HG02571 (cell line): Measurements from ENCODE around the gene TBC1D13.
"Not testable (repeated sequence)": the region's sequence is repeated elsewhere in the genome, so short reads cannot be mapped to it uniquely, and the experiment has no call there.

Source experiments
- ATAC-seq: cut with Tn5 transposase; IDR thresholded peaks from one replicate; pipeline ENCODE4 v1.9.1; 2021; ENCODE audit warnings: mild to moderate bottlenecking, moderate library complexity; ENCODE audit not compliant: unreplicated experiment

The TBC1D13 gene

GRCh38 chr9:128843171-128843570, 56.1 kb downstream of the TBC1D13 start:
- ATAC-seq, result not testable (repeated sequence)

DNA sequence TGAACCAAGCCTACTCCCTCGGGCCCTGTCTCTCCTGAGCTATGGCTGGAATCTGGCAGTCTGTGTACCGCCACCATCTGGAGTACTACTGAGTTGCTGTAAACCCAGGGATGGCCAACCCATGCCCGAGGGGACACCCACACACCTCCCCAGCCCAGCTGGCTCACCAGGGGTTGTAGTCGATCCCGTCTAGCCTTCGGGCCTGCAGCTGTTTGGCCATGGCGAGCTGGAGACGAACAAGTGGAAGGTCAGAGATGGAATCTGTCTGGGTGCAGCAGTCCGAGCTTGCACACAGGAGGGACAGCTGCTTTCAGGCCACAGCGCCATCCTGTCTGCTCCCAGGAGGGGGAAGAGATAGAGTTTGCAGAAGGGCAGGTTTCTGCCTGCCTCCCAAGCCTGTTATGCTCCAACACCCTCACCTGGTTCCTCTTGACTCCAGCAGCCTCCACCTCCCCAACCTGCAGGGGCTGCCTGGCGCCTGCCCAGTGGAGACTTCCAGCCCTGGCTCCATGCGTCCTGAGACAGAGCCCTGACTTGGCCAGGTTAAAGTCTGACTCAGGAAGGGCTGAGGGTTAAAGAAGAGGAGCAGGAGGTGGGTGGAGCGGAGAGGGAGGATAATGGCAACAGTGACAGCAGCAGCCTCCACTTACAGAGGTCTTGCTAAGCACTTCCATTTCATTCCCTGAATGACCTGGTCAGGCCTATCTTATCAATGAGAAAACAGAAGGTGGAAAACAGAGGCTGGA, 58.3 kb downstream of the TBC1D13 start:
- no peak for ATAC-seq

GRCh38 chr9:128846680-128847030, 59.6 kb downstream of the TBC1D13 start:
- ATAC-seq, result no peak

- ATAC-seq, result no peak
Observed at GRCh38 chr9:128847803-128848202, 60.8 kb downstream of the TBC1D13 start.

DNA sequence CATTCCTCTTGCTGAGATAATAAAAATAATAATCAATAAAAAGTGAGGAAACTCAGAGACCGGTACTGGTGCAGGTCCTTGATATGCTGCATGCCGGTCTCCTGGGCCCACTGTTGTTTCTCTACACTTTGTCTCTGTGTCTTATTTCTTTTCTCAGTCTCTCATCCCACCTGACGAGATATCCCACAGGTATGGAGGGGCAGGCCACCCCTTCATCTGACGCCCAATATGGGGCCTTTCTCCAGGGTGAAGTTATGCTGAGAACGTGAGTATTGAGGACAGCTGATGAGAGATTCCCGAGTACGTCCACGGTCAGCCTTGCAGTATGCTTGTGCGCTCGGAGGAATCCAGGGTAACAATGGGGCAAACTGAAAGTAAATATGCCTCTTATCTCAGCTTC, 64.0 kb downstream of the TBC1D13 start:
- ATAC-seq, result not testable (repeated sequence)

GRCh38 chr9:128851779-128852600, 64.9 kb downstream of the TBC1D13 start:
- not testable (repeated sequence) for ATAC-seq

DNA sequence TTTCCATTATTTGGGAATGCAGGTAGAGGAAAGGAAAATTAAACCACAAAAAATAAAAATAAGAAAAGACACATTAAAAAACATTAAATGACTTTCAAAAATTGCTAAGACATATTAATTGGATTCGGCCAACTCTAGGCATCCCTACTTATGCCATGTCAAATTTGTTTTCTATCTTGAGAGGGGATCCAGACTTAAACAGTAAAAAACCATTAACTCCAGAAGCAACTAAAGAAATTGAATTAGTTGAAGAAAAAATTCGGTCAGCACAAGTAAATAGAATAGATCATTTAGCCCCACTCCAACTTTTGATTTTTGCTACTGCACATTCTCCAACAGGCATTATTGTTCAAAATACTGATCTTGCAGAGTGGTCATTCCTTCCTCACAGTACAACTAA, 65.6 kb downstream of the TBC1D13 start:
- not testable (repeated sequence) for ATAC-seq

DNA sequence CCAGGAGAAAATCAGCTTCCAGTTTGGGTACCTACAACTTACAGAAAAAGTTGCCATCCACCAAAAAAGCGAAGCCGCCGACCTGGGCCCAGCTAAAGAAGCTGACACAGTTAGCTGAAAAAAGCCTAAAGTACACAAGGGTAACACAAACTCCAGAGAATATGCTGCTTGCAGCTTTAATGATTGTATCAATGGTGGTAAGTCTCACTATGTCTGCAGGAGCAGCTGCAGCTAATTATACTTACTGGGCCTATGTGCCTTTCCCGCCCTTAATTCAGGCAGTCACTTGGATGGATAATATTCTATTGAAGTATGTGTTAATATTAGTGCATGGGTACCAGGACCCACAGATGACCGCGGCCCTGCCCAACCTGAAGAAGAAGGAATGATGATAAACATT, 67.4 kb downstream of the TBC1D13 start:
- ATAC-seq, result not testable (repeated sequence)

DNA sequence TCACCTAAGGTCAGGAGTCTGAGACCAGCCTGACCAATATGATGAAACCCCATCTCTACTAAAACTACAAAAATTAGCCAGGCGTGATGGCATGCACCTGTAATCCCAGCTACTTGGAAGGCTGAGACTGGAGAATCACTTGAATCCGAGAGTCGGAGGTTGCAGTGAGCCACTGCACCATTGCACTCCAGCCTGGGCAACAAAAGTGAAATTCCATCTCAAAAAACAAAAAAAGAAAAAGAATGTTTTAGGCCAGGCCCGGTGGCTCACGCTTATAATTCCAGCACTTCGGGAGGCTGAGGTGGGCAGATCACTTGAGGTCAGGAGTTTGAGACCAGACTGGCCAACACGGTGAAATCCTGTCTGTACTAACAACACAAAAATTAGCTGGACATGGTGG, 71.4 kb downstream of the TBC1D13 start:
- ATAC-seq, result not testable (repeated sequence)
